HG02840 (cell line): ENCODE results near the gene KRT9.

Experiments
- ATAC-seq: cut with Tn5 transposase; IDR thresholded peaks from one replicate; pipeline ENCODE4 v1.9.1; 2021; ENCODE audit warnings: mild to moderate bottlenecking, moderate library complexity, moderate number of reproducible peaks; ENCODE audit not compliant: unreplicated experiment, low FRiP score

The KRT9 gene

DNA sequence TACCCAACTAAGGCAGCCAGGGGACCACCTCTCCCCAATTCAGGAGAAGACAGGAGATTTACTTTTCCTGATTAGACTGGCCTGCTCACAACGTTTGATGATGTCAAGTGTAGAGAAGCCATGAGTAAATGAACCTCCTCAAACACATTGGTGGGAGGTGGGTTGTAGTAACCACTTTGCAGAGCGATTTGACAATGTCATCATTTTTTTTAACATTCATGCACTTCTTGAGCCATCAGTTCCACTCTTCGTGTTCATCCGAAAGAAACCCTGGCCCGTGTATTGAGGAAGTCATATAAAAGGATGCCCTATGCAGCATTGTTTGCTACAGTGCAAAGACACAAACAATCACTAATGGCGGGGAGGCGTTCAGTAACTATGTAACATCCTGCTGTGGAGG is 38.2 kb downstream of the KRT9 start:
- no peak for ATAC-seq

DNA sequence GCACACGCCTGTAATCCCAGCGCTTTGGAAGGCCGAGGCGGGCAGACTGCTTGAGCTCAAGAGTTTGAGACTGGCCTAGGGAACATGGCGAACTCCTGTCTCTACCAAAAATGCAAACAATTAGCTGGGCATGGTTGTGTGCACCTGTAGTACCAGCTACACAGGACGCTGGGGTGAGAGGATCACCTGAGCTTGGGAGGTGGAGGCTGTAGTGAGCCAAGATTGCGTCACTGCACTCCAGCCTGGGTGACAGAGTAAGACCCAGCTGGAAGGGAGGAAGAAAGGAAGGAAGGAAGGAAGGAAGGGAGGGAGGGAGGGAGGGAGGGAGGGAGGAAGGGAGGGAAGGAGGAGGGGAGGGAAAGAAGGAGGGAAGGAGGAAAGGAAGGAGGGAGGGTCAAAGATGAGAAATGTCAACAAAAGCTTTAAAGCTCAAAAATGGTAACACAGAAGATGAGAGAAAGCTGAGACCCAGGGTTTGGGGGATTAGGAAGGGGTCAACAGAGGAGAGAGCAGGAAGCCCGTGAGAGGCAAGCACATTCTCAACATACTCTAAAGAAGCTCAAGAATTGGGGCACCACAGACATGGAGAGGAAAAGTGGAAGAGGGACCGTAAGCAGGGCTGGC is 38.8 kb downstream of the KRT9 start:
- no peak for ATAC-seq

GRCh38 chr17:41531993-41532392 is 39.9 kb downstream of the KRT9 start:
- no peak for ATAC-seq

- no peak for ATAC-seq
These were observed 41.5 kb downstream of the KRT9 start for GRCh38 chr17:41530062-41531048.

- ATAC-seq, result no peak
These were observed 42.4 kb downstream of the KRT9 start for GRCh38 chr17:41529491-41529915.

DNA sequence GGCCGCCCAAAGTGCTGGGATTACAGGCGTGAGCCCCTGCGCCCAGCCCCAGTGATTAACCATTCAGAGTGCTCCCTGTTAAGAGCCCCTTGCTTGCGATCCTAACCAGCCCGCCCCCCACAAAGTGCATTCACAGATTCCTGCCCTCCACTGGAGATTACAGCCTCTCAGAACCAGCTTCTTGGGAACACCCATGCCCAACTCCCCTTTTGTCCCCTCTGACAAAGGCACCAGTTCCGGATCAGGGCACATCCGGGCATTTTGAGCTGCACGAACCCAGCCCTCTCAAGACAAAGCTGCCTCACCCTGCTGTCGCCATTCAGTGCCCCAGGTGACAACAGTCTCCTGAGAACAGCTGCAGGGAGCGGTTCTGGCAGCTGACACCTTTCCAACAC is 42.9 kb downstream of the KRT9 start:
- ATAC-seq, result no peak

DNA sequence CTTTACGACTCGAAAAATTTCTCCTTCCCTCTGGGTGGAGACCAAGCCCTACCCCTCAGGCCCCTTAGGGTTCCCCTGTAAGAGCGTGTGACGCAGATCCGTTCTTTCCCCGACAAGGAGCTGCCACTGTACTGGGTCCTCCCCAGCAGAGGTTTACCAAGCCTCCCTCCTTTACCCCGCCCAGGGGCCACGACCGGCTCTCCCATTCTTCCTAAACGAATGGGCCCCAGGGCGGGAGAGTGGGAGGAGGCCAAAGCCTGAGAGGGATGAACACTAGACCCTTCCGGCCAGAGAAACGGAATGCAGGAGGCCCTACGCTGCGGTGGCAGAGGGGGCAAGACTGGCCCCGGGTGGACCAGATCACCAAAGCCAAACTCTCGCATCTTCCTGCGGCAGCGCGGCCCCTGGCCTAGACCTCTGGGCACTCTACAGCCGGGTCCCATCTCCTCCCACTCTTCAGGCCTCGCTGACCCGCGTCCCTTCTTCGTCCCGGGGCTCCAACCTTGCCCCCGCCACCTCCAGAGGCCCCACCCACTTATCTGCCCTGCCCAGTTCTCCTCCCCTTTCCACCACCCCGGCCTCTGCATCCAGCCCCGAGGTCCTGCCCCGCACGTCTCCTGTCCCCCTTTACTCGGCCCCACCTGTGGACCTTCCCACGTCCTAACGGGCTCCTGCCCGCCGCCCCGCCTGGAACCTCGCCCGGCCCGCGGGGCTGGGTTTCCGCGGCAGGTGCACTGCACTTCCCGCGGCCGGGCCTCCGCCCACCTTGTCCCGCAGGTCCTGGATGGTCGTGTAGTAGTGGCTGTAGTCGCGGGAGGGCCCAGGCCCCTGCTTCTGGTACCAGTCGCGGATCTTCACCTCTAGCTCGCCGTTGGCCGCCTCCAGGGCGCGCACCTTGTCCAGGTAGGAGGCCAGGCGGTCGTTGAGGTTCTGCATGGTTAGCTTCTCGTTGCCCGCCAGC is 44.5 kb downstream of the KRT9 start:
- ATAC-seq, result no peak

- ATAC-seq, result no peak
These were observed 47.6 kb downstream of the KRT9 start for GRCh38 chr17:41524261-41524660.

GRCh38 chr17:41523787-41524186 is 48.1 kb downstream of the KRT9 start:
- ATAC-seq, result no peak

DNA sequence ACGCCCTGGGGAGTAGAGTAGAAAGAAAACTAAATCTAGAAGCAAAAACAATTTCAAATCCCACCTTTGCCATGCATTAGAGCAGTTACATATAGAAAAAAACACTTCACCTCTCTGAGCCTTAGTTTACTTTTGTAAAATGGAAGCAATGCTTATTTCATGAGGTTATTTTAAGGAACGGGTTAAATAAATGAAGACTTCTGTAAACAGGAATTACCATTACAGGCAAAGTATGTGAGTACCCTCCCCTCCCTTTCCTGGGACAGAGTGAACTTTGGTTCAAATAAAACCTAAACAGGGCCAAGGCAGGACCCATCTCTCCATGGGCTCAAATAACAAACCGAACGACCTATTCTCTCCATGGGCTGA is 48.6 kb downstream of the KRT9 start:
- ATAC-seq, result no peak

GRCh38 chr17:41522301-41523224 is 49.3 kb downstream of the KRT9 start:
- no peak for ATAC-seq

DNA sequence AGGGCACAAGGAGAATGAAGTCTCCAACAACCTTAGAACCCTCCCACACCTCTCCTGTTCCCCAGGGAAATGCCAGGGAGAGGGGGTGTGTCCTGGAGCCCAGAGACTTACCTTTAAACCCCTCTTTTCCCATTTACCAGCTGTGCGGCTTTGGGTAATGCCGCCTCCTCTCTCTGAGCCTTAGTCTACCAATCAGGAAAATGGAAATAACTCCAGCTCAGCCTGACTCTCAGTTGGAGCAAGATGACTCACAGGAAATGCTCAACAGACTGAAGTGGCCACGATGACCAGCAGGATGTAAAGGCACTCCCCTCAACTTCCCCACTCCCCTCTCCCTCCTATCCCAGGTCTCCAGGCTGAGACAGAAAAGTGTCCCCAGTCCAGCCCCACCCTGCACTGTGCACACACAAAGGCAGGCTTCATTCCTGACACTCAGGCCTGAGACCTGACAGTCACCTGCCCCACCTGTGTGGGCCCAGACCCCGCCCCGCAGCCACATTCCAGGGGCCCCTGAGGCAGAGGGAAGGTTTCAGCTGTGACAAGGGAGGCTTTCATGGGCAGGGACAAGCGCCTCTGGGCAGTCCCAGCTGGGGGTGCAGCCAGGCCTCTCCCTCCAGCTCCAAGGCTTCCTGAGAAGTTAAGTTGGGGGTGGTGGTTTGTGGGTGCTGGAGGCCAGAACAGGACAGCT is 50.1 kb downstream of the KRT9 start:
- no peak for ATAC-seq

DNA sequence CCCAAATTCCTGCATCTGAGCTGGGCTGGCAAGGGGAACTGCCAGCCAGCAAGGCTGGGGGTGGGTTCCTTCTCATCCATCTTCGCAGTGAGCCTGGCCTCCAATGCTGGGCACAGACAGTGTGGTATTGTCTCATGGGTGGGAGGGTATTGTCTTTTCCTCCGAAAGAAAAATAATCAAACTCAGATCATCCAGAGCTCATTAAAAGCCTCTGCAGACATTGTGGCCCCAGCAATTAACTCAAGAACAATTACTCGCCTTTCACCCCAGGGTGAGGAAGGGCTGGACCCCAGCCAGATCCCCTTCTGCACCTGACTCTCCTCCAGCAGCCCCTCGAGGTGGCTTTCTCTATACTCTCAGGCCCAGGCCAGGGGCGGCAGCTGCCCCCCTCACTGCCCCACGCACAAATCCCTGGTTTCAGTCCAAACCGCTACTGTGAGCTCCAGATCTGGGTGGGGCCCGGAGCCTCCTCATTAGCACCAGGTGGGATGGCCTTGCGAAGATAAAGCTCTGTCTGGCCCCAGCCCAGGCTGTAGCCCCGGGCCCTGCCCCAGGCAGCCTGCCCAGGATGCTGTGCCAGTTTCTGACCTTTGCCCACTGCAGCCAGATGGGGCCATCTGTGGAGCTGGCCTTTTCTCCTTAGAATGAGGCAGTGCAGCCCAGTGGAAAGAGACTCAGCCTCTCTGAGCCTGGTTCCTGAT is 50.9 kb downstream of the KRT9 start:
- no peak for ATAC-seq

DNA sequence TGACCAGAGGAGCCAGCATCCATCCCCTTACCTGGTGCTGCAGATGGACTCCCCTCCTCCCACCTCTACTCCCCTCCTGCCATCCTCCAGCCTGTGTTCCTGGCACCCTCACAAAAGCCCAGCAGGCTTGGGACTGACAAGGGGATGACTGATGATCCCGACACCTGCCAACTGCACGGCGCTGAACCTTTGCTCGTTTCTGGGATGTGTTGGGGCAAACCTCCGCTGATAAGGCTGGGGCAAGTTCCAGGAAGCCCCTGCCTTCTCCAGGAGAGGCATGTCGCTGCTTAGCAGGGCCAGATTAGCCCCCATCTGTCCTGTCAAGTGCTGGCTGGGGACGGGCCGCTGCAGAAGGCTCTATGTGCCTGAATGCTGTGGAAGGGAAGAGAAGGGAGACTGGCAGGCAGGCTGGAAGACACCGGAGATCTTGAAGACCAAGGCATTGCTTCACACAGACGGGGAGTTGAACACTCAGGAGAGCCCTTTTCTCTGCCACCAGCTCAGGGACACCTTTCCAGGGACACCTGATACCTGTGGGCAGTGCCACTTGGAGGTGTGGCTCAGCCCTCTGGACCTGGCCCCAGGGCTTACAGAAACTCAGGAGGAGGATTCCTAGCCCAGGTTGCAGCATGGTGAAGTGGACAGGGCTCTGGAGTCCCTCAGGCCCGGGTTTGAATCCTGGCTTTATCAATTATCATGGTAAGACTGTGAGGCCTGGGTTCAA is 52.2 kb downstream of the KRT9 start:
- no peak for ATAC-seq

- ATAC-seq, result no peak
These were observed 52.9 kb downstream of the KRT9 start, which contains the start of gene KRT15 for GRCh38 chr17:41518789-41519449. KRT15 (minus strand) TSS chr17:41518890; CDS start chr17:41518827, 63 bp downstream.

GRCh38 chr17:41518031-41518430 is 53.8 kb downstream of the KRT9 start:
- ATAC-seq, result no peak

GRCh38 chr17:41516830-41517283 is 55.0 kb downstream of the KRT9 start:
- ATAC-seq, result no peak
